HG02759 (cell line): ENCODE data around the gene CAMK1G.

Source experiments
- ATAC-seq: cut with Tn5 transposase; IDR thresholded peaks from one replicate; pipeline ENCODE4 v1.9.1; 2021; ENCODE audit warnings: mild to moderate bottlenecking, moderate library complexity; ENCODE audit not compliant: unreplicated experiment

Gene CAMK1G

GRCh38 chr1:209657918-209658317 is 74.4 kb downstream of the CAMK1G start:
- ATAC-seq: no peak

- peak; percentile 80 for ATAC-seq
Observed at GRCh38 chr1:209659909-209660308, 76.4 kb downstream of the CAMK1G start.

GRCh38 chr1:209661071-209661470 is 77.6 kb downstream of the CAMK1G start:
- no peak for ATAC-seq

GRCh38 chr1:209662879-209663327 is 79.4 kb downstream of the CAMK1G start:
- no peak for ATAC-seq
